ENCODE data around the gene CCDC12.

Gene CCDC12

GRCh38 chr3:46947546-46947901, 29.0 kb downstream of the CCDC12 start:
- Histone ChIP-seq H3K4me3 (no peak overlapping the region), H3K9ac (ENCODE audit: insufficient read length) (no peak overlapping the region), H3K9me3 (ENCODE audit: low read depth, low read length) (no peaks in the 10 kb centered on the region), H3K36me3 (ENCODE audit: insufficient read depth, low read length) (no peaks in the 10 kb centered on the region; the same call in 1 of the 2 replicates), H3K27ac (no peak overlapping the region)
- TF ChIP-seq EZH2 (IDR thresholded peaks at IDR 0.05) (no peak), POLR2AphosphoS5 (IDR thresholded peaks at IDR 0.05; ENCODE audit: borderline replicate concordance, low read depth, low read length) (no peak), FOXP2 (optimal IDR thresholded peaks at IDR 0.05; ENCODE audit: control extremely low read depth, extremely low read length, insufficient read depth) (no peak)
- DNase-seq (ENCODE audit: low read depth, low spot score): no peak

GRCh38 chr3:46946856-46947545, 29.5 kb downstream of the CCDC12 start:
- Histone ChIP-seq H3K9me3 (ENCODE audit: low read depth, low read length) (no peaks in the 10 kb centered on the region), H3K4me3 (no peak overlapping the region), H3K27ac (no peak overlapping the region), H3K9ac (ENCODE audit: insufficient read length) (no peak overlapping the region), H3K36me3 (ENCODE audit: insufficient read depth, low read length) (no peaks in the 10 kb centered on the region; the same call in 1 of the 2 replicates)
- no peak for TF ChIP-seq FOXP2 (optimal IDR thresholded peaks at IDR 0.05; ENCODE audit: control extremely low read depth, extremely low read length, insufficient read depth)
- no peak for TF ChIP-seq POLR2AphosphoS5 (IDR thresholded peaks at IDR 0.05; ENCODE audit: borderline replicate concordance, low read depth, low read length)
- no peak for TF ChIP-seq EZH2 (IDR thresholded peaks at IDR 0.05)
- DNase-seq (ENCODE audit: low read depth, low spot score): no peak

- H3K9me3 ChIP-seq (ENCODE audit: low read depth, low read length): no peaks in the 10 kb centered on the region
- no peak overlapping the region for H3K4me3 ChIP-seq
- no peaks in the 10 kb centered on the region; the same call in 1 of the 2 replicates for H3K36me3 ChIP-seq (ENCODE audit: insufficient read depth, low read length)
- no peak overlapping the region for H3K27ac ChIP-seq
- no peak for DNase-seq (ENCODE audit: low read depth, low spot score)
- no peak overlapping the region for H3K9ac ChIP-seq (ENCODE audit: insufficient read length)
- no peak for TF ChIP-seq FOXP2 (optimal IDR thresholded peaks at IDR 0.05; ENCODE audit: control extremely low read depth, extremely low read length, insufficient read depth)
- no peak for TF ChIP-seq EZH2 (IDR thresholded peaks at IDR 0.05)
- no peak for TF ChIP-seq POLR2AphosphoS5 (IDR thresholded peaks at IDR 0.05; ENCODE audit: borderline replicate concordance, low read depth, low read length)
These were observed 30.1 kb downstream of the CCDC12 start for GRCh38 chr3:46946416-46946815.

- no peaks in the 10 kb centered on the region; the same call in 1 of the 2 replicates for H3K36me3 ChIP-seq (ENCODE audit: insufficient read depth, low read length)
- TF ChIP-seq POLR2AphosphoS5 (IDR thresholded peaks at IDR 0.05; ENCODE audit: borderline replicate concordance, low read depth, low read length) (no peak), FOXP2 (optimal IDR thresholded peaks at IDR 0.05; ENCODE audit: control extremely low read depth, extremely low read length, insufficient read depth) (no peak), EZH2 (IDR thresholded peaks at IDR 0.05) (no peak)
- no peaks in the 10 kb centered on the region for H3K9me3 ChIP-seq (ENCODE audit: low read depth, low read length)
- DNase-seq (ENCODE audit: low read depth, low spot score): no peak
- H3K4me3 ChIP-seq: no peak overlapping the region
- H3K9ac ChIP-seq (ENCODE audit: insufficient read length): no peak overlapping the region
- H3K27ac ChIP-seq: no peak overlapping the region
These were observed 32.4 kb downstream of the CCDC12 start for GRCh38 chr3:46944191-46944590.

- no peak for DNase-seq (ENCODE audit: low read depth, low spot score)
- H3K4me3 ChIP-seq: no peak overlapping the region
- H3K36me3 ChIP-seq (ENCODE audit: insufficient read depth, low read length): no peaks in the 10 kb centered on the region; the same call in 1 of the 2 replicates
- no peak overlapping the region for H3K27ac ChIP-seq
- H3K9me3 ChIP-seq (ENCODE audit: low read depth, low read length): no peaks in the 10 kb centered on the region
- no peak for TF ChIP-seq EZH2 (IDR thresholded peaks at IDR 0.05)
- no peak for TF ChIP-seq FOXP2 (optimal IDR thresholded peaks at IDR 0.05; ENCODE audit: control extremely low read depth, extremely low read length, insufficient read depth)
- TF ChIP-seq POLR2AphosphoS5 (IDR thresholded peaks at IDR 0.05; ENCODE audit: borderline replicate concordance, low read depth, low read length): no peak
- H3K9ac ChIP-seq (ENCODE audit: insufficient read length): no peak overlapping the region
These were observed 33.0 kb downstream of the CCDC12 start for GRCh38 chr3:46943237-46944187.

GRCh38 chr3:46942481-46943236, 33.9 kb downstream of the CCDC12 start:
- DNase-seq (ENCODE audit: low read depth, low spot score): no peak
- Histone ChIP-seq H3K4me3 (no peak overlapping the region), H3K27ac (no peak overlapping the region), H3K36me3 (ENCODE audit: insufficient read depth, low read length) (no peaks in the 10 kb centered on the region; the same call in 1 of the 2 replicates), H3K9ac (ENCODE audit: insufficient read length) (no peak overlapping the region), H3K9me3 (ENCODE audit: low read depth, low read length) (no peaks in the 10 kb centered on the region)
- TF ChIP-seq POLR2AphosphoS5 (IDR thresholded peaks at IDR 0.05; ENCODE audit: borderline replicate concordance, low read depth, low read length) (no peak), FOXP2 (optimal IDR thresholded peaks at IDR 0.05; ENCODE audit: control extremely low read depth, extremely low read length, insufficient read depth) (no peak)

GRCh38 chr3:46942076-46942475, 34.5 kb downstream of the CCDC12 start:
- Histone ChIP-seq H3K4me3 (no peak overlapping the region), H3K9ac (ENCODE audit: insufficient read length) (no peak overlapping the region), H3K36me3 (ENCODE audit: insufficient read depth, low read length) (no peaks in the 10 kb centered on the region; the same call in 1 of the 2 replicates), H3K9me3 (ENCODE audit: low read depth, low read length) (no peaks in the 10 kb centered on the region), H3K27ac (no peak overlapping the region)
- TF ChIP-seq EZH2 (IDR thresholded peaks at IDR 0.05): no peak
- no peak for TF ChIP-seq POLR2AphosphoS5 (IDR thresholded peaks at IDR 0.05; ENCODE audit: borderline replicate concordance, low read depth, low read length)
- TF ChIP-seq FOXP2 (optimal IDR thresholded peaks at IDR 0.05; ENCODE audit: control extremely low read depth, extremely low read length, insufficient read depth): no peak
- DNase-seq (ENCODE audit: low read depth, low spot score): no peak

Data from SK-N-MC (cell line).